ENCODE measurements around the gene PTGES.
"Not testable (repeated sequence)": the region's sequence is repeated elsewhere in the genome, so short reads cannot be mapped to it uniquely, and the experiment has no call there.

The PTGES gene

GRCh38 chr9:129752900-129753729 lies at the start of gene PTGES:
Gene PTGES, minus strand, starts transcription at chr9:129753042. Its CDS starts 30 bp downstream, at chr9:129753012.
- Histone ChIP-seq H3K27ac (ENCODE audit: low read depth in 2 of 2, low read length in 2 of 2) (peak within 1 kb of the TSS in 1 of 2 donors; percentile 2), H3K9ac (ENCODE audit: low read depth in 1 of 2, low read length in 2 of 2) (peak within 1 kb of the TSS in 1 of 2 donors; percentile 39), H3K36me3 (ENCODE audit: control insufficient read depth in 2 of 2, insufficient read depth in 2 of 2, low read length in 2 of 2) (no peaks in the 10 kb centered on the region), H3K4me1 (ENCODE audit: control insufficient read depth in 2 of 2, insufficient read depth in 2 of 2, low read length in 2 of 2) (peaks cover 11 to 19% of the 10 kb centered on the region in 2 donors), H3K27me3 (ENCODE audit: control insufficient read depth in 2 of 2, insufficient read depth in 2 of 2, low read length in 2 of 2) (peaks cover 0 to 6% of the 10 kb centered on the region in 2 donors), H3K4me3 (ENCODE audit: low read length in 2 of 2) (peak within 1 kb of the TSS; percentile 38 to 60), H3K9me3 (ENCODE audit: control insufficient read depth in 2 of 2, low read length in 2 of 2) (no peaks in the 10 kb centered on the region)

GRCh38 chr9:129801504-129801903 lies 48.7 kb upstream of the PTGES start:
- Histone ChIP-seq H3K36me3 (ENCODE audit: control insufficient read depth in 2 of 2, insufficient read depth in 2 of 2, low read length in 2 of 2) (peaks cover 0 to 6% of the 10 kb centered on the region in 2 donors), H3K9ac (ENCODE audit: low read depth in 1 of 2, low read length in 2 of 2) (no peak overlapping the region), H3K4me3 (ENCODE audit: low read length in 2 of 2) (no peak overlapping the region), H3K9me3 (ENCODE audit: control insufficient read depth in 2 of 2, low read length in 2 of 2) (no peaks in the 10 kb centered on the region), H3K4me1 (ENCODE audit: control insufficient read depth in 2 of 2, insufficient read depth in 2 of 2, low read length in 2 of 2) (peaks cover 17 to 20% of the 10 kb centered on the region in 2 donors), H3K27ac (ENCODE audit: low read depth in 2 of 2, low read length in 2 of 2) (no peak overlapping the region), H3K27me3 (ENCODE audit: control insufficient read depth in 2 of 2, insufficient read depth in 2 of 2, low read length in 2 of 2) (no peaks in the 10 kb centered on the region)

- H3K9me3 ChIP-seq (ENCODE audit: control insufficient read depth in 2 of 2, low read length in 2 of 2), result no peaks in the 10 kb centered on the region
- H3K27me3 ChIP-seq (ENCODE audit: control insufficient read depth in 2 of 2, insufficient read depth in 2 of 2, low read length in 2 of 2), result peaks cover 2% of the 10 kb centered on the region in 2 donors
- no peak overlapping the region for H3K4me3 ChIP-seq (ENCODE audit: low read length in 2 of 2)
- peaks cover 5% of the 10 kb centered on the region in 2 donors for H3K4me1 ChIP-seq (ENCODE audit: control insufficient read depth in 2 of 2, insufficient read depth in 2 of 2, low read length in 2 of 2)
- no peaks in the 10 kb centered on the region for H3K36me3 ChIP-seq (ENCODE audit: control insufficient read depth in 2 of 2, insufficient read depth in 2 of 2, low read length in 2 of 2)
- no peak overlapping the region for H3K27ac ChIP-seq (ENCODE audit: low read depth in 2 of 2, low read length in 2 of 2)
- H3K9ac ChIP-seq (ENCODE audit: low read depth in 1 of 2, low read length in 2 of 2), result no peak overlapping the region
Observed at GRCh38 chr9:129798973-129799372, 46.1 kb upstream of the PTGES start.

- H3K9me3 ChIP-seq (ENCODE audit: control insufficient read depth in 2 of 2, low read length in 2 of 2); H3K9ac ChIP-seq (ENCODE audit: low read depth in 1 of 2, low read length in 2 of 2); H3K4me3 ChIP-seq (ENCODE audit: low read length in 2 of 2); H3K4me1 ChIP-seq (ENCODE audit: control insufficient read depth in 2 of 2, insufficient read depth in 2 of 2, low read length in 2 of 2); H3K27ac ChIP-seq (ENCODE audit: low read depth in 2 of 2, low read length in 2 of 2); H3K36me3 ChIP-seq (ENCODE audit: control insufficient read depth in 2 of 2, insufficient read depth in 2 of 2, low read length in 2 of 2); H3K27me3 ChIP-seq (ENCODE audit: control insufficient read depth in 2 of 2, insufficient read depth in 2 of 2, low read length in 2 of 2): not testable (repeated sequence)
Observed at GRCh38 chr9:129796029-129796428, 43.2 kb upstream of the PTGES start.

- H3K9ac ChIP-seq (ENCODE audit: low read depth in 1 of 2, low read length in 2 of 2), result no peak overlapping the region
- H3K4me3 ChIP-seq (ENCODE audit: low read length in 2 of 2), result no peak overlapping the region
- H3K36me3 ChIP-seq (ENCODE audit: control insufficient read depth in 2 of 2, insufficient read depth in 2 of 2, low read length in 2 of 2), result no peaks in the 10 kb centered on the region
- no peaks in the 10 kb centered on the region for H3K4me1 ChIP-seq (ENCODE audit: control insufficient read depth in 2 of 2, insufficient read depth in 2 of 2, low read length in 2 of 2)
- no peak overlapping the region for H3K27ac ChIP-seq (ENCODE audit: low read depth in 2 of 2, low read length in 2 of 2)
- H3K27me3 ChIP-seq (ENCODE audit: control insufficient read depth in 2 of 2, insufficient read depth in 2 of 2, low read length in 2 of 2), result peaks cover 2% of the 10 kb centered on the region in 2 donors
- no peaks in the 10 kb centered on the region for H3K9me3 ChIP-seq (ENCODE audit: control insufficient read depth in 2 of 2, low read length in 2 of 2)
Observed at GRCh38 chr9:129794549-129794948, 41.7 kb upstream of the PTGES start.

- no peak overlapping the region for H3K9ac ChIP-seq (ENCODE audit: low read depth in 1 of 2, low read length in 2 of 2)
- H3K27me3 ChIP-seq (ENCODE audit: control insufficient read depth in 2 of 2, insufficient read depth in 2 of 2, low read length in 2 of 2), result peaks cover 2 to 6% of the 10 kb centered on the region in 2 donors
- H3K4me3 ChIP-seq (ENCODE audit: low read length in 2 of 2), result no peak overlapping the region
- H3K4me1 ChIP-seq (ENCODE audit: control insufficient read depth in 2 of 2, insufficient read depth in 2 of 2, low read length in 2 of 2), result no peaks in the 10 kb centered on the region
- no peaks in the 10 kb centered on the region for H3K9me3 ChIP-seq (ENCODE audit: control insufficient read depth in 2 of 2, low read length in 2 of 2)
- H3K27ac ChIP-seq (ENCODE audit: low read depth in 2 of 2, low read length in 2 of 2), result no peak overlapping the region
- H3K36me3 ChIP-seq (ENCODE audit: control insufficient read depth in 2 of 2, insufficient read depth in 2 of 2, low read length in 2 of 2), result no peaks in the 10 kb centered on the region
Observed at GRCh38 chr9:129786481-129786880, 33.6 kb upstream of the PTGES start.

- Histone ChIP-seq H3K4me3 (ENCODE audit: low read length in 2 of 2) (no peak overlapping the region), H3K27ac (ENCODE audit: low read depth in 2 of 2, low read length in 2 of 2) (no peak overlapping the region), H3K9ac (ENCODE audit: low read depth in 1 of 2, low read length in 2 of 2) (no peak overlapping the region), H3K9me3 (ENCODE audit: control insufficient read depth in 2 of 2, low read length in 2 of 2) (no peaks in the 10 kb centered on the region), H3K4me1 (ENCODE audit: control insufficient read depth in 2 of 2, insufficient read depth in 2 of 2, low read length in 2 of 2) (no peaks in the 10 kb centered on the region), H3K36me3 (ENCODE audit: control insufficient read depth in 2 of 2, insufficient read depth in 2 of 2, low read length in 2 of 2) (no peaks in the 10 kb centered on the region), H3K27me3 (ENCODE audit: control insufficient read depth in 2 of 2, insufficient read depth in 2 of 2, low read length in 2 of 2) (peaks cover 2 to 6% of the 10 kb centered on the region in 2 donors)
Observed at GRCh38 chr9:129785866-129786265, 33.0 kb upstream of the PTGES start.

GRCh38 chr9:129784970-129785369 lies 32.1 kb upstream of the PTGES start:
- H3K27ac ChIP-seq (ENCODE audit: low read depth in 2 of 2, low read length in 2 of 2); H3K36me3 ChIP-seq (ENCODE audit: control insufficient read depth in 2 of 2, insufficient read depth in 2 of 2, low read length in 2 of 2); H3K9me3 ChIP-seq (ENCODE audit: control insufficient read depth in 2 of 2, low read length in 2 of 2); H3K4me1 ChIP-seq (ENCODE audit: control insufficient read depth in 2 of 2, insufficient read depth in 2 of 2, low read length in 2 of 2); H3K9ac ChIP-seq (ENCODE audit: low read depth in 1 of 2, low read length in 2 of 2); H3K4me3 ChIP-seq (ENCODE audit: low read length in 2 of 2); H3K27me3 ChIP-seq (ENCODE audit: control insufficient read depth in 2 of 2, insufficient read depth in 2 of 2, low read length in 2 of 2): not testable (repeated sequence)

- Histone ChIP-seq H3K9ac (ENCODE audit: low read depth in 1 of 2, low read length in 2 of 2) (no peak overlapping the region), H3K36me3 (ENCODE audit: control insufficient read depth in 2 of 2, insufficient read depth in 2 of 2, low read length in 2 of 2) (no peaks in the 10 kb centered on the region), H3K27me3 (ENCODE audit: control insufficient read depth in 2 of 2, insufficient read depth in 2 of 2, low read length in 2 of 2) (peaks cover 2 to 6% of the 10 kb centered on the region in 2 donors), H3K9me3 (ENCODE audit: control insufficient read depth in 2 of 2, low read length in 2 of 2) (no peaks in the 10 kb centered on the region), H3K4me3 (ENCODE audit: low read length in 2 of 2) (no peak overlapping the region), H3K4me1 (ENCODE audit: control insufficient read depth in 2 of 2, insufficient read depth in 2 of 2, low read length in 2 of 2) (no peaks in the 10 kb centered on the region), H3K27ac (ENCODE audit: low read depth in 2 of 2, low read length in 2 of 2) (no peak overlapping the region)
Observed at GRCh38 chr9:129783516-129784361, 30.9 kb upstream of the PTGES start.

- peaks cover 0 to 6% of the 10 kb centered on the region in 2 donors for H3K4me1 ChIP-seq (ENCODE audit: control insufficient read depth in 2 of 2, insufficient read depth in 2 of 2, low read length in 2 of 2)
- H3K9ac ChIP-seq (ENCODE audit: low read depth in 1 of 2, low read length in 2 of 2), result no peak overlapping the region
- no peaks in the 10 kb centered on the region for H3K9me3 ChIP-seq (ENCODE audit: control insufficient read depth in 2 of 2, low read length in 2 of 2)
- no peaks in the 10 kb centered on the region for H3K36me3 ChIP-seq (ENCODE audit: control insufficient read depth in 2 of 2, insufficient read depth in 2 of 2, low read length in 2 of 2)
- no peak overlapping the region for H3K4me3 ChIP-seq (ENCODE audit: low read length in 2 of 2)
- H3K27ac ChIP-seq (ENCODE audit: low read depth in 2 of 2, low read length in 2 of 2), result no peak overlapping the region
- peaks cover 0 to 3% of the 10 kb centered on the region in 2 donors for H3K27me3 ChIP-seq (ENCODE audit: control insufficient read depth in 2 of 2, insufficient read depth in 2 of 2, low read length in 2 of 2)
Observed at GRCh38 chr9:129781981-129782380, 29.1 kb upstream of the PTGES start.
